Type B pancreatic cell (in vitro differentiated cells): ENCODE data around the gene SLC4A3. TPM values are rescaled to one million over a fixed set of nuclear protein-coding genes. Genes with fewer than 3 reads are reported as not detected.
A peak's percentile ranks its signal among the peaks of the same experiment; 100 is the strongest.

Experiments used
- DNase-seq: peaks from one replicate; pipeline ENCODE4 v3.0.0; 2021; ENCODE audit warnings: mixed read lengths; ENCODE audit not compliant: unreplicated experiment; ENCODE audit errors: extremely low spot score
- H3K27ac Mint-ChIP-seq: 2 replicates; pipeline ENCODE4 v1.8.0; 2021; ENCODE audit warnings: mild to moderate bottlenecking, mixed read lengths
- H3K27me3 Mint-ChIP-seq: 2 replicates; pipeline ENCODE4 v1.8.0; 2021; ENCODE audit warnings: mixed read lengths
- H3K36me3 Mint-ChIP-seq: 2 replicates; pipeline ENCODE4 v1.8.0; 2021; ENCODE audit warnings: mixed read lengths
- H3K4me1 Mint-ChIP-seq: one replicate; pipeline ENCODE4 v1.8.0; 2021; ENCODE audit warnings: mixed read lengths; ENCODE audit not compliant: unreplicated experiment
- H3K4me3 Mint-ChIP-seq: 2 replicates; pipeline ENCODE4 v1.8.0; 2021; ENCODE audit warnings: mild to moderate bottlenecking, mixed read lengths
- H3K9me3 Mint-ChIP-seq: 2 replicates; pipeline ENCODE4 v1.8.0; 2021; ENCODE audit warnings: mixed read lengths
- CTCF ChIP-seq: fragments of 200-600 bp; sonication (generic); conservative IDR thresholded peaks from 2 replicates; pipeline ENCODE4 v1.5.0; 2021; ENCODE audit warnings: antibody characterized with exemption, mild to moderate bottlenecking
- total RNA-seq: library from RNA; stranded (reverse); gene quantifications from 2 replicates; pipeline ENCODE4 v1.2.1, GENCODE V29; 2021; ENCODE audit warnings: low replicate concordance

Gene SLC4A3
- total RNA-seq, 1 donor from 2014 or later = 15.8 TPM

GRCh38 chr2:219675221-219675620 lies 47.8 kb downstream of the SLC4A3 start:
- H3K27ac Mint-ChIP-seq = no peak overlapping the region

DNA sequence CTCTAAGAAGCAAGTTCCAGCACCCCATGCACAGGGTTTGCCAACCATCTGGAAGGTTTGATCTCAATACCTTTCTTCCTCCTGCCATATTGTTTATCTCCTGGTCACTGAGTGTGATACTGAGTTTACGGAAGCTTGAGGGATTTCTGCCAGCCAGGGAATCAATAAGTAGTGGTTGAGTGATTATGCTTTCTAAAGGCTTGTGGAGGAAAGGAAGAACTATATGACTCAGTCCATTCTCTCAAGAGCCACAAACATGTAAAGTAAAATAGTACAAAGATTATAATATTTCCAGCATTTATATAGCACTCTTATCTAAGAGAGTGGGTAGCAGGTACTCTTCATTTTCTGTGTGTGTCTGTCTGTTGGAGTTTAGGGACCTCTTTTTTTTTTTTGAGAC lies 49.2 kb downstream of the SLC4A3 start:
- peaks cover 4% of the 10 kb centered on the region for H3K4me1 Mint-ChIP-seq
- TF ChIP-seq CTCF = no peak
- no peaks in the 10 kb centered on the region for H3K36me3 Mint-ChIP-seq
- H3K4me3 Mint-ChIP-seq = no peak overlapping the region
- no peak for DNase-seq
- peaks cover 18% of the 10 kb centered on the region for H3K27me3 Mint-ChIP-seq
- no peak overlapping the region for H3K27ac Mint-ChIP-seq
- no peaks in the 10 kb centered on the region for H3K9me3 Mint-ChIP-seq

More at GRCh38 chr2:219675221-219675620, 47.8 kb downstream of the SLC4A3 start:
- no peak overlapping the region for H3K4me3 Mint-ChIP-seq
- no peaks in the 10 kb centered on the region for H3K4me1 Mint-ChIP-seq
- TF ChIP-seq CTCF = no peak
- DNase-seq = peak; percentile 3
- no peaks in the 10 kb centered on the region for H3K36me3 Mint-ChIP-seq
- H3K9me3 Mint-ChIP-seq = no peaks in the 10 kb centered on the region
- peaks cover 27% of the 10 kb centered on the region for H3K27me3 Mint-ChIP-seq

GRCh38 chr2:219679041-219679440 lies 51.6 kb downstream of the SLC4A3 start:
- H3K27me3 Mint-ChIP-seq = peaks cover 14% of the 10 kb centered on the region
- H3K9me3 Mint-ChIP-seq = peaks cover 6% of the 10 kb centered on the region
- H3K36me3 Mint-ChIP-seq = peaks cover 4% of the 10 kb centered on the region
- no peak for DNase-seq
- H3K4me3 Mint-ChIP-seq = no peak overlapping the region
- no peak overlapping the region for H3K27ac Mint-ChIP-seq
- TF ChIP-seq CTCF = no peak
- H3K4me1 Mint-ChIP-seq = peaks cover 4% of the 10 kb centered on the region

DNA sequence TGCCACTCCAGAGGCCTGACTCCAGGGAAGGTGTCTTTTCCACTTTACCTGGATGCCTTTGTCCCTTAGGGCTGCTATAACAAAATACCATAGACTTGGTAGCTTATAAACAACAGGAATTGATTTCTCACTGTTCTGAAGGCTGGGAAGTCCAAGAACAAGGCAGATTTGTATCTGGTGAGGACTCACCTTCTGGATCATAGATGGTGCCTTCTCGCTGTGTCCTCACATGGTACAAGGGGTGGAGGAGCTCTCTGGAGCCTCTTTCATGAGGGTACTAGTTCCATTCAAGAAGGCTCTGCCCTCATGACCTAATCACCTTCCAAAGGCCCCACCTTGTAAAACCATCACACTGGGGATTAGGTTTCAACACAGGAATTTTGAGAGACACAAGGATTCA lies 52.1 kb downstream of the SLC4A3 start:
- H3K36me3 Mint-ChIP-seq = peaks cover 4% of the 10 kb centered on the region
- DNase-seq = no peak
- peaks cover 6% of the 10 kb centered on the region for H3K9me3 Mint-ChIP-seq
- no peak overlapping the region for H3K27ac Mint-ChIP-seq
- TF ChIP-seq CTCF = no peak
- no peak overlapping the region for H3K4me3 Mint-ChIP-seq
- H3K4me1 Mint-ChIP-seq = peaks cover 4% of the 10 kb centered on the region
- H3K27me3 Mint-ChIP-seq = peaks cover 14% of the 10 kb centered on the region

GRCh38 chr2:219680958-219681693 lies 53.7 kb downstream of the SLC4A3 start:
- no peak overlapping the region for H3K4me3 Mint-ChIP-seq
- no peak for TF ChIP-seq CTCF
- peaks cover 6% of the 10 kb centered on the region for H3K9me3 Mint-ChIP-seq

More at GRCh38 chr2:219680958-219681693, 53.7 kb downstream of the SLC4A3 start:
- no peak overlapping the region for H3K27ac Mint-ChIP-seq
- no peak for DNase-seq
- H3K27me3 Mint-ChIP-seq = peaks cover 3% of the 10 kb centered on the region
- H3K36me3 Mint-ChIP-seq = peaks cover 4% of the 10 kb centered on the region
- H3K4me1 Mint-ChIP-seq = peaks cover 9% of the 10 kb centered on the region
